HG02884 (cell line): Measurements from ENCODE around the gene KDR.

Experiments used
- ATAC-seq: cut with Tn5 transposase; IDR thresholded peaks from one replicate; pipeline ENCODE4 v1.9.1; 2021; ENCODE audit warnings: mild to moderate bottlenecking, moderate library complexity; ENCODE audit not compliant: unreplicated experiment

Gene KDR

DNA sequence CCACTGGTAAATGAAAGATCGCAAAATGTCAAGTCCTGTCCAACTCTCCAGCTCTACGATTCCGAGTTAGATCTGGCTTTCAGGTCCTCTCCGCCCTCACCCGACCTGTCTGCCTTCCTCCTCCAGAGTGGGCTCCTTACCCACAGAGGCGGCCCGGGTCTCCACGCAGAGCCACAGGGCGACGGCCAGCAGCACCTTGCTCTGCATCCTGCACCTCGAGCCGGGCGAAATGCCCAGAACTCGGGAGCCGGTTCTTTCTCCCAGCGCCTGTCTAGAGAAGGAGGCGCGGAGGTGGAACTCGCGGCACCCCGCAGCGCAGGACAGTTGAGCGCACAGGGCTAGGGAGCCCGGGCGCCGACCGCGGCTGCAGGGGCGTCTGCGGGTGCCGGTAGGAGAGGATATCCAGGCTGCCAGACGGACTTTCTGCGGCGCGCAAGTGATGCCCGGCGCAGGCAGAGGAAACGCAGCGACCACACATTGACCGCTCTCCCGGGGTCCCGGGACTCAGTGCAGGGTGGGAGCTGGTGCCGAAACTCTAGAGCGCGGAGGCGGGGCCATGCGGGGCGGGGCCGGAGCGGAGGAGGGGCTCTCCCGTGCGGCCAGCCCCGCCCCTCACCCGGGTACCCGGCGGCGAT is at the start of gene KDR:
KDR (minus strand) TSS at position 509 of the 635 bp plus-strand sequence; CDS start at position 207, 302 bp downstream.
- ATAC-seq: no peak

GRCh38 chr4:55173580-55173979 is 48.2 kb upstream of the KDR start:
- no peak for ATAC-seq

DNA sequence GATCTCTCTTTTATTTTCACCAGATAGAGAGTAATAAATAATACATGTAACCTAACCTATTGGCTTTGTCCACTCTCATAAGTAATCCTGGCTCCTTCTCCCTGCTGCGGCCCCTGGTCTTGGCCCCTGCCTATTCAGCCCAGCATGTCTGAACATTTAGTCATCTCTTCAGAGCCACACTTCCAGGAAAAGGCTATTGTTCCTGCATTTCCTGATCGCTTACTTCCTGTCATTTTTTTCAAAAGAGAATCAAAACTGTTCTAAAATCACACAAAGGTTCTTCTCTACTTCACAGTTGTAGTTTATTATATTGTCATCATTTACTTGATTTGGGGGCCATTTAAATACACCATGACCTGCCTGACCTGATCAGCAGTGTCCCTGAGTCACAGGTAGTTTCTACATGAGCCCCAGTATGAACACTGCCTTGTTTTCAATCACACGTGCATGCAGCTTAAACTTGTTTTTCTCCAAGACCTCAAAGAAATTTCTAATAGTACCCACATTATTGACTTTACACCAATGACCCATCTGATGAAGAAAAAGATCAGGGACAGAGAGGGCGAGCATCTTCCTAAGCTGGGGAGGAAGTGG is 47.4 kb upstream of the KDR start:
- no peak for ATAC-seq

GRCh38 chr4:55170462-55170861 is 45.1 kb upstream of the KDR start:
- no peak for ATAC-seq

GRCh38 chr4:55169352-55169961 is 44.1 kb upstream of the KDR start:
- no peak for ATAC-seq

DNA sequence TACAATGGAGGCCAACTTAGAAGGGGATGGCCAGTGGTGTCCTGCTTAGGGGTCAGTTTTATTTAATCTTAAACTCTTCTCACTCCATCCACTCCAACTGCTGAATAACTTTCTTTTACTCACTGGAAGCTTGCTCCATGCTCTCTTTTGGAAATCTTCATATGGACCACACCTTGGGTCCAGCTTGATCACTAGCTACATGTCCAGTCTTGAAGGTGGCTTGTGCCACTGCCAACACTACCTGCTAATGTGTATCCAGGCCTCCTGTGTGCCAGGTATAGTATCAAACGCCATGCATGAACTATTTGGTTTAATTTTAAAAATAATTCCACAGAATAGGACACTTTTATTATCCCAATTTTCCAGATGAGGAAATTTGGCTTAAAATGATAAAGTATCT is 37.0 kb upstream of the KDR start:
- ATAC-seq: no peak

DNA sequence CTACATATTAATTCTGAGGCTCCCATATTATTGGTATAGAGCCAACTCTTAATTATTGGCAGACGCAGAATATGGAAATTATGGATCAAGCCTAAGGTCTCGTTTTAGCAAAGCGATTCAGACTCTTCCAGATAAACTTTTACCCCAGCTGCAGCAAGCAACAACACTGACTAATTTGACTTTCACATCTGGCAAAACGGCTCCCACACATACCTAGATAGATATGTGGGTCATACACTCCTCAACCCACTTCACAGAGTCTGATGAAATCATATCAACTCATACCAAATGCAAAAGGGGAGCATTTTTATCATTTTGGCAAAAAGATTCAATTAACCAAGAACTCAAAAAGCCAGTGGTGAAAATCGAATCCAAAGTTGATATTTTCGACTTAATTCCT is 36.3 kb upstream of the KDR start:
- no peak for ATAC-seq

DNA sequence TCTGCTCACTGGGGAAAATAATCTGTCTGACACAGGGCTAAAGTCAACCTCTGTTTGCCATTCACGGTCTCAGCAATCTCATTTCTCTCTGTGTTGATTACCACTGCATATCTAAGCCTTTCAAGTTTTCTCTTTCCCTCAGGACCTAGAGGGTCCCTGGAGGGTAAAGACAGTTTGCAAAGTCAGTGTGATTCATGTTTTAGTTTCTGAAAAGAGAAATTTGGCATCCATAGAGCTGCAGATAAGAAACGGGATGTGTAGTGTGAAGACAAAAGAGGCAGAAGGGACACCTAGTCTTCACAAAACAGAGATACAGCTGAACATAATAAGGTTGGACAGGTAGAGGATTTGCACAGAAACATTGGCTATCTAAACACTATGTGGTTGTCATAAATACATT is 34.5 kb upstream of the KDR start:
- no peak for ATAC-seq

DNA sequence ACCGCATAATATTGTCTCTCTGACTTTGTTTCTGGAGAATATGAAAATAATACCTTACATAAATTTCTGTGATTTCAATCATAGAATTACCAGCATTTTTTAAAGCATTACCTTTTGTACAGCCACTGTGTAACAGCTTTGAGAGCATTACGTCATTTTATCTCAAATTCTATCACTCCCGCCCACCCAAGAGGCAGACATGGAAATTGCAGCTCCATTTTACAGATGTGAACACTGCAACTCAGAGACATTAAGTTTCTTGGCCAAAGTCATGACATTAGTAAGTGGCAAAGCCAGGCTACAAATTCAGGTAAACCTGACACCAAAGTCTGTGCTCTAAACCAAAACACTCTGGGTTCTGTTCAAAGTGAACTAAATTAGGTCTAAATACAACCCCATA is 33.6 kb upstream of the KDR start:
- no peak for ATAC-seq

DNA sequence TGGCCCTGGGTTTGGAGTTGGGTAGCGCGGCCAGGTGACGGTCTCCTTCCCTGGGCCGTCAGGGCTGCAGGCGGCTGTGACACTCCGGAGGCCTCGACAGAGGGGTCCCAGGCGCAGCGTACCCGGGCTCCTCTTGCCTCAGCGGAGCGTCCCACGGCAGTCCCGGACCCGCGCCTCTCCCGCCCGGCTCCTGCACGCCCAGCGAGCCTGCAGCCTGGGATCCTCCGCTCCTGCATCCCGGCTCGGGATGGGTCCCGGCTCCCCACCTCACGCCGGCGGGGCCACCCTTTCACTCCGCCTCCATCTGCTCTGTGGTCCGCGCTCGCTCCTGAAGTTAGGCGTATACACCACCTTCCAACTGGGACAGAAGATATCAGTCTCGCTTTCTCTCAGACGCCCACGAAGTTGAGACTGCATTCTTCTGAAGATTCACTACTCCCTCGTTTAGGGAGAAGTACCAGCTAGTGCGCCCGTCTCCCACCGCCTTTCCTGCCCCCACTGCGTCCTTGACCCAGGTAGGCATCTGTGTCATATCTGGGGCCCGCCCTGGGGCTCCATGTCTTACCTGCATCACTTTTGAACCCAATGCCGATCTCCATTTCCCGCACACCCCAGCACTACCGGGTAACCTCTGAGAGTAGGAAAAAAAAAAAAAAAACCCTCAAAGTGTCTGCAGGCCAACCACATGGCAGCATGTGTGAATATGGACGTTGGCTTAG is 32.3 kb upstream of the KDR start:
- ATAC-seq: no peak

DNA sequence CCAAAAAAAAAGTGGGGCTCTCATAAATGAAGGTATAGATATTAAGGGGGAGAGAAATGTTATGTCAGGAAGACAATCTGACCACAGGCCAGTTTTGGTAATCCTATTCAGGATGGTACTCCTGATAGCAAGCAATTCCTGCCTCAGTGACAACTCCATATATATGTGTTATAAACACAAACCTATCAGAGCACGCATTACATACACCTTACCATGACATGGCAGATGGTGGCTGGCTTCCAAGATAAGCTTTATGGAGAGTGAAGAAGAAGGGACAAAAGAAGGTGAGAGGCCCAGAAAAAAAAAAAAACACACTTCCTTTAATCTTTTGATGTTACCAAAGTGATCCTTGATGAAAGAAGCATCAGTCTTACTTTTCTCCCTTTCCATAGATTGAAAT is 29.5 kb upstream of the KDR start:
- ATAC-seq: no peak

GRCh38 chr4:55154290-55154880 is 29.0 kb upstream of the KDR start:
- ATAC-seq: no peak

DNA sequence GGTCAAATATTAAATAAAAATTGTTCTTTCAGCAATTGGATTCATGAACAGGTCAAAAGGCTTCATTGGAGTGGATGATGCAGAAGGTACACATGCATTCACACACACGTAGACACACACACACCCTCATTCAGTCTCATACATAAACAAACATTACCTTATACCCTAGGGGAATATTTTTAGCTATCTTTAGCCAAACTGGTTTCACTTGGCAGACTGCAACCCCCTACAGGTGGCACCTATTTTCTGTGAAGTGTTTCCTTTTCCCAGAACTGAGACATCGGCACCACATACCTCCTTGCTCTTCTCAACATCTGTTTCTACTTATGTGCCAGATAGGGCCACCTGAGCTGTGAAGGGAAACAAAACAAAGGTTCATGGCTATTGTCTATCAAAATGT is 18.5 kb upstream of the KDR start:
- ATAC-seq: no peak

DNA sequence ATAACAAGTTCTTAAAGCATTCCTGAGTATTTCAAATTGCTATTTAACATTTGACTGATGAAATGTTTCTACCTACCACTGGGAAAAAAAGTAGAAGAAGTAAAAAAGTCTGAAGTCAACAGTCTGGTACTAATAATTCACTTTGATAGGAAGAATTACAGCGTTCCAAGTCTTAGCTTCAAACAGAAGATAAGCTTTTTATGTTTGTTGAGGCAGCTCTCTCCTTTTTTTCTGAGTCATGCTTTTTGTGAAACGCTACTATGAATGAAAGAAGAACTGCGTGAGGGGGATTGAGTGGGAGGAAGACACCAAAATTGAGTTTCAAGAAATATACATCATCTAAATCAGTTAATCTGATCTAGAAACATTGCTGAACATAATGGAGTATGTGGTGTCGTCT is 13.0 kb upstream of the KDR start:
- ATAC-seq: no peak

DNA sequence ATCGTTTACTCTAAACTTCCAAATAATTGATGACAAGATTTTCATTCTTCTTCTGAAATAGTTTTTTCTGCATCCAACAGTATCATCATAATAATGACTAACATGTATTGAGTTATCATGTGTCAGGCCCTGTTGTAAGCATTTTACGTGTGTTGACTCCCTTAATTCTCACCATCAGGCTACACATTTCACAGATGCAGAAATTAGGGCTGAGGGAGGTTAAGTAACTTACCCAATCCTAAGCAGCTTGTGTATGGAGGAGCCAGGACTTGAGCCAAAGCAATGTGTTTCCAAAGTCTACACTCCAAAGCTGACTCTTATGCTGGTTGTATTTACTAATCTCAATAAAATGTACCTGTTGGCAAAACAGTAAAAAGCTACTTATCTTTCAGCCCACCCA is 11.2 kb upstream of the KDR start:
- no peak for ATAC-seq

DNA sequence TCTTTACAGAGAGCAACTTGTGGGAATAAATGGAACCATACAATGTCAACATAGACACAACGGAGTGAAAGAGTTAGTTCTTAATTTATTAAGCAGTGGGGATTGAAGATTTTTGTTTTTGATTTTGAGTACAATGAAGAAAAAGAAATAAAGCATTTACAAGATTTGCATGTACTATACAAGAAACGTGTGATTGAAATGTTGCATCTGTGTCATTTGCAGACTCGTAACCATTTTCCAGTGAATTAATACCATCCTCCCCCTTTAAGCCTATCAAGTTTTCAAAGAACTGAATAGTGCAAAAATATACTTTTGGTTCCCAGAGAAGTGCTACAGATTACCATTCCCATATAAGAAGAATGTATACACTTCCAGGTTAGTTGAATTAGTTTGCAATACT is 8.6 kb upstream of the KDR start:
- no peak for ATAC-seq

GRCh38 chr4:55132775-55133174 is 7.4 kb upstream of the KDR start:
- ATAC-seq: no peak

DNA sequence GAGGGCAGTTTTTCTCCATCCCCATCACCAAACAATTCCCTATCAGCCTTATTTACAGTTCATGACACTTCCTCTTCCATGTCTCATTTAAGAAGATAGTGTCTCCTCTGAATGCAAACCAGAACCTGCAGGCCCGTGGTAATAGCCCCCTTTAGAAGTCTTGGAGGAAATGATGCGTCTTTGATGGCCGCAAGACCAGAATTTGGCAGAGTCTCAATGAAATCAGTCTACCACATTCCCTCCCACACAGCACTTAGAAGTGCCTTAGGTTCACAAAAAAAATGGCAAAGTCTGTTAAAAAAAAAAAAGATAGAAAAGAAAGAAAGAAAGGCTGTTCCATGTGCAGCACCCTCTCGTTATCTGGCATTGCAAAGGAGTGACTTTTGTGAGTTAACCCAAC is 2.1 kb upstream of the KDR start:
- ATAC-seq: no peak

DNA sequence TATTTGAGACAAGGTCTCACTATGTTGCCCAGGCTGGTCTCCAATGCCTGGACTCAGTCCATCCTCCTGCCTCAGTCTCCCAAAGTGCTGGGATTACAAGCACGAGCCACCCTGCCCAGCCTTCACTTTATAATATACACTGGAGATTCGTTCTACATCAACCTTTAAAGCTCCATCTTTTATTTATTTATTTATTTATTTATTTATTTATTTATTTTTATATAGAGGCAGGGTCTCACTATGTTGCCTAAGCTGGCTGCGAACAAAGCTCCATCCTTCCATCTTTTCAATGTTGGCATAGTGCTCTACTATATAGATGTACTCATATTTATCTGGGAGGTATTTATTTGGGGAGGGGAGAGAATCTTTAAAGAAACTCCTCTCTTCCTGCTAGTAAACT is 1.7 kb upstream of the KDR start:
- ATAC-seq: no peak

GRCh38 chr4:55125763-55126541 is 557 bp upstream of the KDR start:
- ATAC-seq: no peak
